IMR-90 (cell line): ENCODE data around the gene RHEX. TPM values are rescaled to one million over a fixed set of nuclear protein-coding genes. Genes with fewer than 3 reads are reported as not detected.

Experiments used
- ATAC-seq: fragments of 200-7000 bp; cut with Tn5 transposase; 2 replicates; pipeline ENCODE4 v1.9.1; 2020; ENCODE audit warnings: low read depth, mild to moderate bottlenecking, moderate library complexity
- BruUV-seq: library from RNA; stranded (reverse); fragments of 400-500 nt; replicated peaks from 2 replicates; lab custom pipeline; 2021; lab: Mats Ljungman, UMichigan
- CTCF ChIA-PET: fragments of 300-600 bp; formaldehyde crosslinking; extraction: SDS; loops from one replicate; lab custom pipeline; 2021; ENCODE audit warnings: antibody characterized with exemption; lab: Yijun Ruan, JAX
- POLR2A ChIA-PET: fragments of 300-600 bp; sonication (Branson Sonifier 250); formaldehyde crosslinking; loops from one replicate; lab custom pipeline; 2022; ENCODE audit warnings: antibody characterized with exemption; ENCODE audit not compliant: unreplicated experiment; lab: Charles Lee
- DNase-seq: peaks from one replicate; pipeline ENCODE4 v3.0.0; 2013
- H2AFZ ChIP-seq: replicated peaks from 2 replicates; pipeline ENCODE3; 2013; ENCODE audit warnings: low read length, mild to moderate bottlenecking; ENCODE audit not compliant: poor library complexity
- H2AK5ac ChIP-seq: 2 replicates; pipeline ENCODE4 v1.6.1; 2013; ENCODE audit warnings: low read depth, low read length, inconsistent platforms
- H2AK9ac ChIP-seq: replicated peaks from 2 replicates; pipeline ENCODE3; 2013; ENCODE audit warnings: mild to moderate bottlenecking, low read depth, low read length, moderate library complexity; ENCODE audit not compliant: poor library complexity
- H2BK120ac ChIP-seq: 2 replicates; pipeline ENCODE4 v1.6.1; 2013; ENCODE audit warnings: low read depth, low read length, inconsistent platforms
- H2BK15ac ChIP-seq: 3 replicates; pipeline ENCODE4 v1.6.1; 2013; ENCODE audit warnings: low read depth, low read length, inconsistent platforms
- H2BK20ac ChIP-seq: 2 replicates; pipeline ENCODE4 v1.6.1; 2013; ENCODE audit warnings: low read depth, mild to moderate bottlenecking, inconsistent platforms, low read length, moderate library complexity
- H2BK5ac ChIP-seq: 2 replicates; pipeline ENCODE4 v1.6.1; 2013; ENCODE audit warnings: mild to moderate bottlenecking, low read depth, low read length, inconsistent platforms; ENCODE audit not compliant: poor library complexity, severe bottlenecking
- H3K14ac ChIP-seq: replicated peaks from 2 replicates; pipeline ENCODE4 v1.6.1; 2013; ENCODE audit warnings: low read depth, low read length, inconsistent platforms
- H3K18ac ChIP-seq: 2 replicates; pipeline ENCODE4 v1.6.1; 2013; ENCODE audit warnings: low read depth, low read length, control low read depth
- H3K23ac ChIP-seq: 2 replicates; pipeline ENCODE4 v1.6.1; 2013; ENCODE audit warnings: low read depth, low read length, inconsistent platforms
- H3K27ac ChIP-seq: 2 replicates; pipeline ENCODE4 v1.5.1; 2013; ENCODE audit warnings: mild to moderate bottlenecking, control low read depth, low read length; ENCODE audit not compliant: insufficient read depth
- H3K27me3 ChIP-seq: 2 replicates; pipeline ENCODE4 v1.6.1; 2013; ENCODE audit warnings: low read length; ENCODE audit not compliant: control insufficient read depth, insufficient read depth
- H3K36me3 ChIP-seq: 2 replicates; pipeline ENCODE4 v1.6.1; 2013; ENCODE audit warnings: low read length, mixed read lengths; ENCODE audit not compliant: control insufficient read depth, insufficient read depth
- H3K4ac ChIP-seq: 2 replicates; pipeline ENCODE4 v1.6.1; 2013; ENCODE audit warnings: low read depth, low read length, inconsistent platforms
- H3K4me1 ChIP-seq: 2 replicates; pipeline ENCODE4 v1.6.1; 2013; ENCODE audit warnings: low read length, mixed read lengths; ENCODE audit not compliant: control insufficient read depth, insufficient read depth
- H3K4me2 ChIP-seq: 2 replicates; pipeline ENCODE4 v1.6.1; 2013; ENCODE audit warnings: low read depth, mild to moderate bottlenecking, control low read depth, low read length, moderate library complexity
- H3K4me3 ChIP-seq: 2 replicates; pipeline ENCODE4 v1.5.1; 2013; ENCODE audit warnings: low read depth, mild to moderate bottlenecking, control low read depth, low read length, moderate library complexity; ENCODE audit not compliant: insufficient read depth
- H3K56ac ChIP-seq: 2 replicates; pipeline ENCODE4 v1.6.1; 2013; ENCODE audit warnings: low read length, inconsistent platforms; ENCODE audit not compliant: insufficient read depth; ENCODE audit errors: extremely low read depth
- H3K79me1 ChIP-seq, 2 experiments: 2 replicates each; pipeline ENCODE4 v1.6.1; 2013; ENCODE audit warnings: low read length in 2 of 2, inconsistent platforms in 1 of 2, low read depth in 1 of 2
- H3K9ac ChIP-seq: 2 replicates; pipeline ENCODE4 v1.6.1; 2013; ENCODE audit warnings: low read depth, low read length, control low read depth
- H3K9me1 ChIP-seq: 2 replicates; pipeline ENCODE4 v1.6.1; 2013; ENCODE audit warnings: low read length, inconsistent platforms; ENCODE audit not compliant: insufficient read depth
- H3K9me3 ChIP-seq: 2 replicates; pipeline ENCODE4 v1.6.1; 2013; ENCODE audit warnings: low read length; ENCODE audit not compliant: control insufficient read depth, insufficient read depth
- H4K20me1 ChIP-seq: 2 replicates; pipeline ENCODE4 v1.6.1; 2013; ENCODE audit warnings: low read length, inconsistent platforms; ENCODE audit not compliant: insufficient read depth
- H4K5ac ChIP-seq: 2 replicates; pipeline ENCODE4 v1.6.1; 2013; ENCODE audit warnings: mild to moderate bottlenecking, low read depth, low read length, control low read depth
- H4K8ac ChIP-seq, 2 experiments: 2 replicates each; pipeline ENCODE4 v1.6.1; 2013; ENCODE audit warnings: low read depth in 2 of 2, low read length in 2 of 2, control low read depth in 1 of 2, inconsistent platforms in 1 of 2
- H4K91ac ChIP-seq: 2 replicates; pipeline ENCODE4 v1.6.1; 2013; ENCODE audit warnings: low read depth, low read length, inconsistent platforms; ENCODE audit not compliant: insufficient read depth
- BHLHE40 ChIP-seq: fragments of 150-350 bp; IDR thresholded peaks from 2 replicates; pipeline ENCODE4 v1.6.1; 2016; ENCODE audit warnings: mild to moderate bottlenecking, low read depth, low read length
- CEBPB ChIP-seq: IDR thresholded peaks from 2 replicates; pipeline ENCODE4 v1.6.1; 2012; ENCODE audit warnings: low read depth, low read length, improper control_type of control experiment
- CHD1 ChIP-seq: IDR thresholded peaks from 2 replicates; pipeline ENCODE4 v1.6.1; 2012; ENCODE audit warnings: low read depth, low read length, improper control_type of control experiment
- CTCF ChIP-seq: conservative IDR thresholded peaks from 2 replicates; pipeline ENCODE4 v1.5.1; 2012; ENCODE audit warnings: mild to moderate bottlenecking, low read depth, low read length, improper control_type of control experiment
- FOS ChIP-seq: fragments of 150-350 bp; IDR thresholded peaks from 2 replicates; pipeline ENCODE4 v1.6.1; 2016; ENCODE audit warnings: low read depth, low read length
- MXI1 ChIP-seq: IDR thresholded peaks from 2 replicates; pipeline ENCODE4 v1.6.1; 2012; ENCODE audit warnings: low read depth, mild to moderate bottlenecking, low read length, moderate library complexity, borderline replicate concordance
- NFE2L2 ChIP-seq: fragments of 150-350 bp; IDR thresholded peaks from 2 replicates; pipeline ENCODE4 v1.6.1; 2016; ENCODE audit warnings: low read depth, mild to moderate bottlenecking, low read length
- POLR2A ChIP-seq: IDR thresholded peaks from 2 replicates; pipeline ENCODE4 v1.6.1; 2012; ENCODE audit warnings: mild to moderate bottlenecking, low read depth, low read length
- RAD21 ChIP-seq: IDR thresholded peaks from 2 replicates; pipeline ENCODE4 v1.6.1; 2012; ENCODE audit warnings: low read length, improper control_type of control experiment
- RCOR1 ChIP-seq: IDR thresholded peaks from 2 replicates; pipeline ENCODE4 v1.6.1; 2012; ENCODE audit warnings: mild to moderate bottlenecking, low read length, improper control_type of control experiment; ENCODE audit not compliant: insufficient replicate concordance
- RFX5 ChIP-seq: IDR thresholded peaks from 2 replicates; pipeline ENCODE4 v1.8.0; 2012; ENCODE audit warnings: low read depth, mild to moderate bottlenecking, low read length, moderate library complexity
- SMC3 ChIP-seq: fragments of 150-350 bp; IDR thresholded peaks from 2 replicates; pipeline ENCODE4 v1.6.1; 2016; ENCODE audit warnings: low read depth, mild to moderate bottlenecking, antibody characterized with exemption, low read length, moderate library complexity
- WGBS, 2 experiments: methylation state at CpG; one replicate each; pipeline versions ENCODE4 v1.1.5 to v1.1.7; 2013; ENCODE audit warnings: missing lambda C conversion rate in 2 of 2; ENCODE audit not compliant: insufficient read length in 1 of 2; ENCODE audit errors: extremely low coverage in 2 of 2; 5-methylcytosine and 5-hydroxymethylcytosine counted together
- dilution Hi-C: fragments of 300-500 bp; cut with HindIII; formaldehyde crosslinking; loops from one replicate; pipeline ENCODE4 v1.14.3; 2018; ENCODE audit warnings: low sequenced_read_pairs; ENCODE audit not compliant: unreplicated experiment
- in situ Hi-C: fragments of 300-500 bp; cut with MboI; formaldehyde crosslinking; loops from 3 replicates; pipeline ENCODE4 v1.14.3; 2019; ENCODE audit warnings: low sequenced_read_pairs, inconsistent platforms, mixed read lengths
- intact Hi-C: fragments of 100-400 bp; cut with micrococcal nuclease; formaldehyde crosslinking; loops from 2 replicates; pipeline ENCODE4 v1.10.0; 2022
- polyA plus RNA-seq, 3 experiments: library from polyadenylated mRNA; depleted of rRNA; stranded (reverse); fragments of >200 nt; gene quantifications; 2 replicates each; pipeline ENCODE4 v1.2.3, GENCODE V29; 2012; ENCODE audit warnings: low replicate concordance in 1 of 3
- total RNA-seq: library from RNA; depleted of rRNA; stranded (reverse); fragments of >200 nt; gene quantifications from 2 replicates; pipeline ENCODE4 v1.2.3, GENCODE V29; 2012

Gene RHEX
- total and polyA plus RNA-seq, 2 of the 4 experiments (the other 2 are of a cell fraction): not detected

GRCh38 chr1:206080026-206080820 lies 27.2 kb downstream of the RHEX start:
- Histone ChIP-seq H3K79me1 (no peaks in the 10 kb centered on the region), H3K4me1 (no peaks in the 10 kb centered on the region), H3K36me3 (no peaks in the 10 kb centered on the region), H3K27me3 (peaks cover 38% of the 10 kb centered on the region), H4K20me1 (no peaks in the 10 kb centered on the region), H3K14ac (no peak overlapping the region), H3K4ac (no peak overlapping the region), H4K91ac (no peak overlapping the region), H3K9me3 (no peaks in the 10 kb centered on the region), H4K8ac (no peak overlapping the region), H2BK20ac (no peak overlapping the region), H3K27ac (no peak overlapping the region), H3K4me3 (no peak overlapping the region), H3K9me1 (no peaks in the 10 kb centered on the region), H2AK9ac (no peak overlapping the region), H2AK5ac (no peak overlapping the region), H2AFZ (no peak overlapping the region), H2BK120ac (no peak overlapping the region), H3K56ac (no peak overlapping the region), H3K18ac (no peak overlapping the region), H3K4me2 (no peak overlapping the region), H3K9ac (no peak overlapping the region), H2BK5ac (no peak overlapping the region), H2BK15ac (no peak overlapping the region), H3K23ac (no peak overlapping the region), H4K5ac (no peak overlapping the region)
- dilution Hi-C loops: no loop called here
- TF ChIP-seq CEBPB: no peak
- TF ChIP-seq CTCF: no peak
- no peak for TF ChIP-seq MXI1
- TF ChIP-seq CHD1: no peak
- no peak for TF ChIP-seq RCOR1
- TF ChIP-seq BHLHE40: no peak
- TF ChIP-seq FOS: no peak
- TF ChIP-seq POLR2A: no peak
- no peak for TF ChIP-seq RFX5
- TF ChIP-seq NFE2L2: no peak
- no peak for TF ChIP-seq SMC3
- TF ChIP-seq RAD21: no peak
- BruUV-seq: no TSS peak
- whole genome bisulfite sequencing, 2 experiments: 0% methylated on average over 2 of the region's 8 CpGs; no CpG with 5 or more reads in 1 of the 2 experiments
- CTCF ChIA-PET: no interaction called here
- POLR2A ChIA-PET: no interaction called here
- DNase-seq (no peak), ATAC-seq (no peak)
- in situ Hi-C loops: no loop called here
- intact Hi-C loops: no loop called here
